K562 (cell line): ENCODE data around the gene CABLES1.

ENCODE experiments used
- MEF2A ChIP-seq: IDR thresholded peaks from 2 replicates; pipeline ENCODE4 v1.6.1; 2011; ENCODE audit warnings: low read depth, mild to moderate bottlenecking, low read length, moderate library complexity; ENCODE audit not compliant: control insufficient read depth
- NCOA1 ChIP-seq: fragments of 450-650 bp; IDR thresholded peaks from 2 replicates; pipeline ENCODE4 v1.6.1; 2016; ENCODE audit warnings: low read depth
- POLR2A ChIP-seq: fragments of 450-650 bp; conservative IDR thresholded peaks from 2 replicates; pipeline ENCODE4 v1.6.1; 2016
- TF ChIP-seq, protein P1 (sequence below): fragments of 450-650 bp; IDR thresholded peaks from 2 replicates; pipeline ENCODE4 v1.6.1; 2017; ENCODE audit warnings: antibody characterized with exemption, mild to moderate bottlenecking

DNA sequence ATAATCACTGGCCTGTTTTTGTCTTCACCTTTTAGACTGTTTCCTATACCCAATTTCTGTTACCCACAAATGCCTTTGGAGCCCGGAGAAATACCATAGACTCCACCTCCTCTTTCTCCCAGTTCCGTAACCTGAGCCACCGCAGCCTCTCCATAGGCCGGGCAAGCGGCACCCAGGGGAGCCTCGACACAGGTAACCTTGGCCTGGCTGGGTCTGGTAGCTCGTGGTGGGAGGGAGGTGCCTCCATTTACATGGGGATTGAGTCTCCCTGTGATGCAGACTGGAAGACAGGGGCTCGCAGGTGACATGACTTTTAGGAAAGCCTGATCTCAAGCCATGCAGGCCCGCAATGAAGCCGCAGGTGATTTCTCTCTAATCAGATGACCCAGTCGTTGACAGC lies 100.6 kb downstream of the CABLES1 start:
- no peak for TF ChIP-seq MEF2A
- no peak for TF ChIP-seq POLR2A
- no peak for TF ChIP-seq NCOA1
- TF ChIP-seq, protein P1, sequence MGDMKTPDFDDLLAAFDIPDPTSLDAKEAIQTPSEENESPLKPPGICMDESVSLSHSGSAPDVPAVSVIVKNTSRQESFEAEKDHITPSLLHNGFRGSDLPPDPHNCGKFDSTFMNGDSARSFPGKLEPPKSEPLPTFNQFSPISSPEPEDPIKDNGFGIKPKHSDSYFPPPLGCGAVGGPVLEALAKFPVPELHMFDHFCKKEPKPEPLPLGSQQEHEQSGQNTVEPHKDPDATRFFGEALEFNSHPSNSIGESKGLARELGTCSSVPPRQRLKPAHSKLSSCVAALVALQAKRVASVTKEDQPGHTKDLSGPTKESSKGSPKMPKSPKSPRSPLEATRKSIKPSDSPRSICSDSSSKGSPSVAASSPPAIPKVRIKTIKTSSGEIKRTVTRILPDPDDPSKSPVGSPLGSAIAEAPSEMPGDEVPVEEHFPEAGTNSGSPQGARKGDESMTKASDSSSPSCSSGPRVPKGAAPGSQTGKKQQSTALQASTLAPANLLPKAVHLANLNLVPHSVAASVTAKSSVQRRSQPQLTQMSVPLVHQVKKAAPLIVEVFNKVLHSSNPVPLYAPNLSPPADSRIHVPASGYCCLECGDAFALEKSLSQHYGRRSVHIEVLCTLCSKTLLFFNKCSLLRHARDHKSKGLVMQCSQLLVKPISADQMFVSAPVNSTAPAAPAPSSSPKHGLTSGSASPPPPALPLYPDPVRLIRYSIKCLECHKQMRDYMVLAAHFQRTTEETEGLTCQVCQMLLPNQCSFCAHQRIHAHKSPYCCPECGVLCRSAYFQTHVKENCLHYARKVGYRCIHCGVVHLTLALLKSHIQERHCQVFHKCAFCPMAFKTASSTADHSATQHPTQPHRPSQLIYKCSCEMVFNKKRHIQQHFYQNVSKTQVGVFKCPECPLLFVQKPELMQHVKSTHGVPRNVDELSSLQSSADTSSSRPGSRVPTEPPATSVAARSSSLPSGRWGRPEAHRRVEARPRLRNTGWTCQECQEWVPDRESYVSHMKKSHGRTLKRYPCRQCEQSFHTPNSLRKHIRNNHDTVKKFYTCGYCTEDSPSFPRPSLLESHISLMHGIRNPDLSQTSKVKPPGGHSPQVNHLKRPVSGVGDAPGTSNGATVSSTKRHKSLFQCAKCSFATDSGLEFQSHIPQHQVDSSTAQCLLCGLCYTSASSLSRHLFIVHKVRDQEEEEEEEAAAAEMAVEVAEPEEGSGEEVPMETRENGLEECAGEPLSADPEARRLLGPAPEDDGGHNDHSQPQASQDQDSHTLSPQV, result no peak
